ENCODE measurements around the gene HEG1.
"Not testable (repeated sequence)": the region's sequence is repeated elsewhere in the genome, so short reads cannot be mapped to it uniquely, and the experiment has no call there.

HEG1 gene

GRCh38 chr3:124982855-124983254 is 72.9 kb downstream of the HEG1 start:
- DNase-seq: no peak

- DNase-seq: no peak
These were observed 74.3 kb downstream of the HEG1 start for GRCh38 chr3:124981472-124981871.

DNA sequence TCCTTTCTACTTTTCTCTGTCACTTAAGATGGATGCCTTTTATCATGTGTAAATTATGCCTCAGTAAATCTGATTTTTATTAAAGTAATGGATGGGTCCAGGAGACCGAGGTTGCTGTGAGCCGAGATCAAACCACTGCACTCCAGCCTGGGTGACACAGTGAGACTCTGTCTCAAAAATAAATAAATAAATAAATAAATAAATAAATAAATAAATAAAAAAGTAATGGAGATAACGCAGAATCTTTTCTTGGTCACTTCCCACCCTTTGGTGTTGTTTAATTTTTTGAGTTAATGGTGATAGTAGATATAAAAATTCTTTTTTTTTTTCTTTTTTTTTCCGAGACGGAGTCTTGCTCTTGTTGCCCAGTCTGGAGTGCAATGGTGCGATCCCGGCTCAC is 77.2 kb downstream of the HEG1 start:
- no peak for DNase-seq

DNA sequence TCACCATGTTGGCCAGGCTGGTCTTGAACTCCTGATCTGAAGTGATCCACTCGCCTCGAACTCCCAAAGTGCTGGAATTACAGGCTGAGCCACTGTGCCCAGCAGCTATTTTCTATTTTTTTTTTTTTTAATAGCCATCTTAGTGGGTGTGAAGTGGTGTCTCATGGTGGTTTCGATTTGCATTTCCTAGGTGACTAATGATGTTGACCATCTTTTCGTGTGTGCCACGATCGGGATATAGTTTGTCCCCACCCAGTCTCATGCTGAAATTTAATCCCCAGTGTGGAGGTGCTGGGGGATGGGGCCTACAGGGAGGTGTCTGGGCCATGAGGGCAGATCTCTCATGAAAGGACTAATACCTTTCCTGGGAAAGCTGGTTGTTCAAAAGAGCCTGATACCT is 79.4 kb downstream of the HEG1 start:
- no peak for DNase-seq

DNA sequence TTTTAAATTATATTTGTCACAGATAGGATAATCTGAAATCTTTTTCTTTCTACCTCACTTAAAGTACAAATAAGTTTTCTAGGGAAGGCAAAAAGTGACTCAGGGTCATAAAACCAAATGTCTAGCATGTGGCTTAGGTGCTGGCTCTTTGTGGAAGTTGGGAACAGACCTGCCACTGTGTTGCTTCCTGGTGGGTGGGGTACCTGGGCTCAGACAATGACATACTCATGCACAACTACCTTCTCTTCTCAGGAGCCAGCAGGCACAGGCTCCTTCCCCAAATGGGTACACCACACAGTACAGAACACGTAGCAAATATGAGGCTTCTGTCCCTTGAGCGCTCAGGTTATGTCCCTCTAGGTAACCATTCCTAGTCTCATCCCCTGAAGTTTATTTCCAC is 81.1 kb downstream of the HEG1 start:
- DNase-seq: no peak

GRCh38 chr3:124973290-124973689 is 82.5 kb downstream of the HEG1 start:
- DNase-seq: no peak

DNA sequence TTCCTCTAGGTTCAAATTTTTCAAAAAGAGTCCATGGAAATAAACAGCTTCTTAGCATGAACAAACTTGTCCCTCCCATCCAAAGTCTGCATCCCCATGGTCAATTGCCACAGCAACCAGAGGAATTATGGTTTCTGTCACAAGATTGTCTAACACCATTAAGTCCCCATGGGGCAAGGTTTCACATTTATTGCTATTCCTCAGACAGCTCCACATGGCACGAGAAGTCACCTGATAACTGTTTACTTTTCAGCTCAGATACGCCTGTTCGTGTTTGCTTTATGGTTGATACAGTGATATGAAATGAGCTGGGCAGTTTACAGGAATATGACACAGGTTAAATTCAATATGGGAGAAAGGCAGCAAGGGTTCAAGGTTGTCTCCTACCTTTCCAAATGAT is 83.3 kb downstream of the HEG1 start:
- no peak for DNase-seq

- DNase-seq: no peak
These were observed 85.7 kb downstream of the HEG1 start for GRCh38 chr3:124969963-124970722.

- peak; percentile 16 for DNase-seq
These were observed 86.6 kb downstream of the HEG1 start for GRCh38 chr3:124969190-124969589.

DNA sequence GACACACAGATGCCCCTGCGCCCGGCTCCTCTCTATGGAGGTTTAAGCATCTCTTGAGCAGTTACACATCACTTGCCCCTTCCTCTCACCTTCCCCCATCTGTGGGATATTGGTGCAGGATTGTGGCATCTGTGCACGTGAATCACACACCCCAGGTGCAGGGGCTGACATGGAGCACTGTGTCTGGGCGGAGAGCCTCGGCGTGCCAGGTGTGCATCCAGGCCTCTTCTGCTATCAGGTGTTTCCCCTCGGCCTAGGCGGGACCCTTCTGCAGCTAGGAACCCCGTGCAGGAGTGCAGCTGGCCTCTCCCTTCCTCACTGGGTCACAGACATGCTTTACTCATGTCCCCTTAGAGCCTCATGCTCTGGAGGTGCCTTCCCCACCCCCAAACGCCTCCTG is 87.8 kb downstream of the HEG1 start:
- DNase-seq: no peak

DNA sequence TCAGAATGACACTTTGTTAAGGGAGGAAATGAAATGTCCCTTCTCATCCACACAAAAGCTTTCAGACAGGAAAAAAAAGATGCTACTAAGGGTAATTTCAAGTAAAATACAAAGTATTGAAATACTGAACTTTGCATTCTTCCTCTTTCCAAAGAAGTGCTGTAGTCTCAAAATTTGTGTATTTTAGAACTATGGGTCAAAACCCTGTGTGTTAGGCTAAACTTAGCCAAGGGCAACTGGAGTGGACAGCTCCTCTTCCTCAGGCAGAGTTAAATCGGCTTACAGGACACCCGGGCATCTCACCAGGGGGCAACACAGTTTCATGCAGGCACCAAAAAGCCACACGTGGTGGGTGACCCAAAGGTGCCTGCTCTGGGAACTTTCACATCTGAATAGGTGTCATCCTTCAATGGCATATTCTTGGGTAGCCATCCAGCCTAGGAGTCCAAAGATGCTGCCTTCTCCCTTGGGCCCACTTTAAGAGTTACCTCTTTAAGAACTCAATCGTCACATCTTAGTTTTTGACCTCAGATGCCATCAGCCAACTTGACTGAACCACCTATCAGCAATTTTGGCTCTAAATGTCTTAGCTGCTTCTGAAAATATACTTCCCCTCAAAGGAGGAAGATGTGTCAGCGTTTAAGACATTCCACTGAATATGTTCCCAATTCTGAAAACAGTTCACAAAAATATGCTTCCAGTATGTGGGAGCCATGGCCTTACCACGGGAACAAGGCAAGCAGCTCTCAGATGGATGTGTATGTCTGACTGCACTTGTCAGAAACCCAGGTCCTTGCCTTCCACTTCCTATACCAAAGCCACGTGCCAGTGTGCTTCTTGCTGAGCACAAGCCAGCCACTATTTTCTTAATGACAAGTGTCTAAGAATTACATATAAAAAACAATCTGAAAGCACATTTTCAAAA is 89.0 kb downstream of the HEG1 start:
- no peak for DNase-seq

- DNase-seq: no peak
These were observed 90.4 kb downstream of the HEG1 start for GRCh38 chr3:124965413-124965812.

DNA sequence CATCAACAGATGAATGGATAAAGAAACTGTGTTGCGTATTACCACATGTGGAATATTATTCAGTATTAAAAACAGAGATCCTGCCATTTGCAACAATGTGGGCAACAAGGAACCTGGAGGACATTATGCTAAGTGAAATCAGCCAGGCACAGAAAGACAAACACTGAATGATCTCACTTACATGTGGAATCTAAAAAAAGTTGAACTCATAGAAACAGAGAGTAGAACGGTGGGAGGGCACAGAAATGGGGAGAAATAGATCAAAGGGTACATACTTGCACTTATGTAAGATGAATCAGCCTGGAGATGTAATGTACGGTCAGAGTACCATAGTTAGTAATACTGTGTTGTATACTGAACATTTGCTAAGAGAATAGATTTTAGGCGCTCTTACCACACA is 91.4 kb downstream of the HEG1 start:
- no peak for DNase-seq

DNA sequence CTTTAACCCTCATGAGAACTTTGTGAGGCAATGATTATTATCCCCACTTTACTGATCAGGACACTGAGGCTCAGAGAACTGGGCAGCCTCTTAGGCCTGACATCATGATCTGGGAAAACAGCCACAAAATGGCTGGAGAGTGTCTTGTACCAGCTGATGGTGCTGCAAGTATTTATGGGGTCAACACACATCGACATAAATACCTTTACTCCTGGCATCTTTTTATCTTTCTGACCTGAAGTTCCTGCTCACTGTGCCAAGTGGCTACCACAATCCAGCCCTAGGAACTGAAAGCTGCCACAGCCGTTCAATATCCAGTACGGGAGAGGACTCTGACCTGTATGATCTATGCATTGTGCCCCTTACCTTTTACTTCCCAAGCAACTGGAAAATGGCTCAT is 92.0 kb downstream of the HEG1 start:
- no peak for DNase-seq

DNA sequence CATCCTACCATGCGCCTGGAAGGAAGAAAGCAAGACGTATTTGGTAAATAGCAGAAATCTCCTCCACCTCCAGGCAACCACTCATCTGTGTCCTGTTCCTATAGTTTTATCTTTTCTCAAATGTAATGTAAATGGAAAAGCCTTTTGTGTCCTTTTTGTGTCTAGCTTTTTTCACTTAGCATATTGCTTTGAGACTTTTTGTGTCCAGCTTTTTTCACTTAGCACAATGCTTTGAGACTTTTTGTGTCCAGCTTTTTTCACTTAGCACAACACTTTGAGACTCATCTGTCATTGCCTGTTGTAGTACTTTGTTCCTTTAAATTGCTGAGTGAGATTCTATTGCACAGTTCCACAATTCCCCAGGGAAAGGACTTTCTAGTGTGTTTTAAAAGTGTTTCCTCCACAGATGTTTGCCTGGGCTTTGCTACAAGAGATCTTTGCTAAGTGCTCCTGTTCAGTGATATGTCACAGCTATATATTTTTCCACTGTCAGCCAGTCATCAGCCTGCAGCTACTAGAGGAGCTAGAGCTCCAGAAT is 93.3 kb downstream of the HEG1 start:
- DNase-seq: no peak

- no peak for DNase-seq
These were observed 95.1 kb downstream of the HEG1 start for GRCh38 chr3:124960698-124961097.

DNA sequence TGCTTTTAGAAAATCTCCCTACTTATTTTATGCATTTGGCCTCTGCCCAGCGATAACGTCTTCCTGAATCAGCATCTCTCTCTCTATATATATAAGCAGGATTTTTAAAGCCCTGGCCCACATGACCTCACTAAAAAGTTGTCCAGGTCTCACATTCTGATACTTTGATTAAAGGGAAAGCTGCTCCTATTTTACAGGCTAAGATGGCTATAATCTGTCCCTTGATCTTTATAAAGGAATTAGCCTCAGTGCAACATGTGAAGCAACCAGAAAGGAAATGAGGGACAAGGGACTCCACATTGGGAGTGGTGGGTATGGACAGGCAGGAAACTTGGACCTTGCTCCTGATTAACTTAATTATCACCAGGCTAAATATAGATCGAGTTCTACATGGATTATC is 95.7 kb downstream of the HEG1 start:
- no peak for DNase-seq

- DNase-seq: not testable (repeated sequence)
These were observed 97.8 kb downstream of the HEG1 start for GRCh38 chr3:124957951-124958350.

- DNase-seq: no peak
These were observed 103.4 kb downstream of the HEG1 start for GRCh38 chr3:124952282-124952855.

- no peak for DNase-seq
These were observed 104.1 kb downstream of the HEG1 start for GRCh38 chr3:124951511-124952281.

- no peak for DNase-seq
These were observed 105.8 kb downstream of the HEG1 start for GRCh38 chr3:124950026-124950425.

DNA sequence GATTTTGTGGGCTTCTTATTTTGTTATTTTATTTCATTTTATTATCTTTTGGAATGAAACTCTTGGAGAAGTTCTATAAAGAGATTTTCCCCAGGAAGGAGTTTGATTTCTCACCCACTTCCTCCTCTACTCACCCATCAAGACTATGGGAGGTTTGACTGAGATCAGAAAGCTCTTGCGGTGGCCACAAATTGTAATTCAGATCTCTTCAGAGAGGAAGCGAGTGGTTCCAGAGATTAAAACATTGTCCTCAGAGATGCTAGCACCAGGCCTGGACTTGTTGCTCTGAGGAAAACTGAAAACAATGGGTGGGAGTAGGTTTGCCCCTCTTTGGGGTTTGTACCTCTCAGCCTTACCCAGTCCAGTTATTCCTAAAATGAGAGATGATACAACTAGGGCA is 113.2 kb downstream of the HEG1 start:
- DNase-seq: no peak

GRCh38 chr3:124941771-124942170 is 114.0 kb downstream of the HEG1 start:
- no peak for DNase-seq

Measured in activated CD4-positive, alpha-beta T cell treated with anti-CD3 and anti-CD28 coated beads, Interleukin-2, amount 50 U/mL, for 16 hours (primary cell).